Erythroblast (primary cell): Measurements from ENCODE around the gene KCND3.

Source experiments
- DNase-seq, 2 experiments: peaks; one replicate each; lab custom pipeline; 2025; lab: John Stamatoyannopoulos, UW
- GATA1 ChIP-seq: IDR thresholded peaks from 2 replicates; pipeline ENCODE4 v1.6.1; 2011; ENCODE audit warnings: low read depth, mild to moderate bottlenecking, control low read depth, low read length, moderate library complexity
- POLR2A ChIP-seq: IDR thresholded peaks from 2 replicates; pipeline ENCODE4 v1.6.1; 2011; ENCODE audit warnings: mild to moderate bottlenecking, low read length

The KCND3 gene

GRCh38 chr1:111884772-111885443 lies 104.6 kb downstream of the KCND3 start:
- TF ChIP-seq GATA1 (no peak), POLR2A (no peak)

GRCh38 chr1:111882986-111883560 lies 106.4 kb downstream of the KCND3 start:
- no peak for DNase-seq
- TF ChIP-seq POLR2A, result no peak
- TF ChIP-seq GATA1, result no peak

More at GRCh38 chr1:111884772-111885443, 104.6 kb downstream of the KCND3 start:
- no peak for DNase-seq

GRCh38 chr1:111882559-111882958 lies 106.9 kb downstream of the KCND3 start:
- TF ChIP-seq GATA1 (no peak), POLR2A (no peak)
- no peak for DNase-seq

GRCh38 chr1:111880881-111881837 lies 108.3 kb downstream of the KCND3 start:
- TF ChIP-seq GATA1, result no peak
- no peak for TF ChIP-seq POLR2A

GRCh38 chr1:111879081-111879480 lies 110.4 kb downstream of the KCND3 start:
- TF ChIP-seq GATA1 (no peak), POLR2A (no peak)
- DNase-seq, result no peak

More at GRCh38 chr1:111880881-111881837, 108.3 kb downstream of the KCND3 start:
- DNase-seq, result no peak

- TF ChIP-seq GATA1 (no peak), POLR2A (no peak)
- DNase-seq, result no peak
Observed at GRCh38 chr1:111878649-111879048, 110.8 kb downstream of the KCND3 start.

GRCh38 chr1:111878091-111878490 lies 111.4 kb downstream of the KCND3 start:
- no peak for DNase-seq
- no peak for TF ChIP-seq POLR2A
- no peak for TF ChIP-seq GATA1

- no peak for DNase-seq
- no peak for TF ChIP-seq GATA1
- no peak for TF ChIP-seq POLR2A
Observed at GRCh38 chr1:111876631-111877030, 112.8 kb downstream of the KCND3 start.

GRCh38 chr1:111875640-111876039 lies 113.8 kb downstream of the KCND3 start:
- TF ChIP-seq GATA1 (no peak), POLR2A (no peak)
- no peak for DNase-seq

GRCh38 chr1:111873460-111874030 lies 115.9 kb downstream of the KCND3 start:
- TF ChIP-seq GATA1, result no peak
- no peak for TF ChIP-seq POLR2A
- DNase-seq, result no peak

GRCh38 chr1:111870181-111870580 lies 119.3 kb downstream of the KCND3 start:
- DNase-seq, result no peak
- TF ChIP-seq POLR2A, result no peak
- no peak for TF ChIP-seq GATA1

- no peak for TF ChIP-seq POLR2A
- TF ChIP-seq GATA1, result no peak
- DNase-seq, result no peak
Observed at GRCh38 chr1:111867868-111868440, 121.5 kb downstream of the KCND3 start.

GRCh38 chr1:111864862-111865261 lies 124.6 kb downstream of the KCND3 start:
- no peak for DNase-seq
- TF ChIP-seq GATA1, result no peak
- no peak for TF ChIP-seq POLR2A

- no peak for DNase-seq
- TF ChIP-seq POLR2A (no peak), GATA1 (no peak)
Observed at GRCh38 chr1:111863401-111863800, 126.1 kb downstream of the KCND3 start.

GRCh38 chr1:111862599-111862998 lies 126.9 kb downstream of the KCND3 start:
- no peak for TF ChIP-seq POLR2A
- TF ChIP-seq GATA1, result no peak
- DNase-seq, result no peak
